ENCODE data around the gene LTK.

DNA sequence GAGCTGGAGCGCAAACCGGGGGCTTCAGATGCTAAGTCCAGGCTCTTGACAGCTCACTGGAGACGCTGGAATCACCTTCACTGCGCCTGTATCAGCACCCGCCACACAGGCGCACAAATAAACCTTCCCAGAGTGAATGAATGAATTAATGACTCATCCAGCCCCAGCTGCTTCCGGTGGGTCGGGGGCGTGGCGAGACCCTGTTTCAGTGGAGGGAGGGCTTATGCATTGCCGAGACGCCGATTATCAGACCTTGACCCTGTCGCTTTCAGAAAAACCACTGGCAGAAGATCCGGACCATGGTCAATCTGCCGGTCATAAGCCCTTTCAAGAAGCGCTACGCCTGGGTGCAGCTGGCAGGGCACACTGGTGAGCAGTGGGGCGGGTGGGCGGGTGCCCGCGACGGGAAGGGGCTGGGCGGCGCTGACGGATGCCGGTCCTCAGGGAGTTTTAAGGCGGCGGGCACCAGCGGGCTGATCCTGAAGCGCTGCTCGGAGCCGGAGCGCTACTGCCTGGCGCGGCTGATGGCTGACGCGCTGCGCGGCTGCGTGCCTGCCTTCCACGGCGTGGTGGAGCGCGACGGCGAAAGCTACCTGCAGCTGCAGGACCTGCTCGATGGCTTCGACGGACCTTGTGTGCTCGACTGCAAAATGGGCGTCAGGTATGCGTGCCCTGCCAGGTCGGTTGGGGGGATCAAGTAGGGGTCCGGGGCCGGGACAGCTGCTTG is 12.3 kb downstream of the LTK start:
- TF ChIP-seq, protein P1, sequence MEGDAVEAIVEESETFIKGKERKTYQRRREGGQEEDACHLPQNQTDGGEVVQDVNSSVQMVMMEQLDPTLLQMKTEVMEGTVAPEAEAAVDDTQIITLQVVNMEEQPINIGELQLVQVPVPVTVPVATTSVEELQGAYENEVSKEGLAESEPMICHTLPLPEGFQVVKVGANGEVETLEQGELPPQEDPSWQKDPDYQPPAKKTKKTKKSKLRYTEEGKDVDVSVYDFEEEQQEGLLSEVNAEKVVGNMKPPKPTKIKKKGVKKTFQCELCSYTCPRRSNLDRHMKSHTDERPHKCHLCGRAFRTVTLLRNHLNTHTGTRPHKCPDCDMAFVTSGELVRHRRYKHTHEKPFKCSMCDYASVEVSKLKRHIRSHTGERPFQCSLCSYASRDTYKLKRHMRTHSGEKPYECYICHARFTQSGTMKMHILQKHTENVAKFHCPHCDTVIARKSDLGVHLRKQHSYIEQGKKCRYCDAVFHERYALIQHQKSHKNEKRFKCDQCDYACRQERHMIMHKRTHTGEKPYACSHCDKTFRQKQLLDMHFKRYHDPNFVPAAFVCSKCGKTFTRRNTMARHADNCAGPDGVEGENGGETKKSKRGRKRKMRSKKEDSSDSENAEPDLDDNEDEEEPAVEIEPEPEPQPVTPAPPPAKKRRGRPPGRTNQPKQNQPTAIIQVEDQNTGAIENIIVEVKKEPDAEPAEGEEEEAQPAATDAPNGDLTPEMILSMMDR (IDR thresholded peaks at IDR 0.05), result no peak
- TF ChIP-seq POLR2AphosphoS5 (IDR thresholded peaks at IDR 0.05), result no peak
- no peak for TF ChIP-seq POLR2A (IDR thresholded peaks at IDR 0.05)

All from suprapubic skin (tissue), 4 donors.